NCI-H345 treated with DMSO at 0.1 percent for 48 hours (cell line): ENCODE measurements around the gene TPD52L2.

Source experiments
- DNase-seq: peaks from one replicate; lab custom pipeline; 2025; ENCODE audit not compliant: unreplicated experiment; lab: John Stamatoyannopoulos, UW

Gene TPD52L2

DNA sequence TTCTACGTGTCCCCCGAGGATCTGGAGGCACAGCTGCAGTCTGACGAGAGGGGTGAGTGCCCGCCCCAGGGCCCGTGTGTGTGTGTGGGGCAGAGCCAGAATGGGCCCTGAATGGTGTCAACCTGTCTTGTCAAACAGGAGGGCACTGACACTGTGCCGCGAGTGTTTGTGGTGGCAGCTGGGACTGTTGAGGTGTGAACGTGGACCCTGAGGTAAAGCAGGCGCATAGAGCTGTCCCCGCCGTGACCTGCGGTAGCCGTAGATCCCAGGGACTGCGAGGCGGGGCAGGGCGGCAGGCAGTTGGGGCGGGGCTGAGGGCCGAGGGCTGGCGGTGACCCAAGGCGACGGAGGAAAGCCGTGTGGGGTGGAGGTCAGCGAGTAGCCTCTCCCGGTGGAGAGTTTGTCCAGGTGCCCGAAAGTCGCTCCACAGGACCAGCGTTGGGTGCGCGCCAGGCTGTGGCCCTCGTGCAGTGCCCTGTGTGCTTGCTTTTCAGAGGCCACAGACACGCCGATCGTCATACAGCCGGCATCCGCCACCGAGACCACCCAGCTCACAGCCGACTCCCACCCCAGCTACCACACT is 66.0 kb downstream of the TPD52L2 start:
- no peak for DNase-seq

DNA sequence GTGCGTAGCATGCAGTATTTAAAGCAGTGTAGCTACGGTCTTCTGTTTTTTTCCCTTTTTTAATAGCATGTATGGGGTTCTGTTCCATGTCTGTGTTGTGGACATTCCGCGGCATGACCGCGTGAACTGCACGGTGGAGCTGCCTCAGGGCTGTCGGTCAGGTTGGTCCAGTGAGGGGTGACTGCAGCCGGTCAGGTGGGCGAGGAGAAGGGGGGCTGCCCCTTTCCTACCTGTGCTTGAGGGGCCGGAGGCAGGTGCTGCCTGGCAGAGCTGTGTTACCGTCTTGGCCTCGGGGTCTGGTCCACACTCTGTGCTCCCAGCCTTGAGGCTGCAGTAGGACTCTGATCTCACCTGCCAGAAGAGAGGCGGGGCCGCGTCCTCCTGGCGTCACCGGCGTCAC is 66.7 kb downstream of the TPD52L2 start:
- no peak for DNase-seq

DNA sequence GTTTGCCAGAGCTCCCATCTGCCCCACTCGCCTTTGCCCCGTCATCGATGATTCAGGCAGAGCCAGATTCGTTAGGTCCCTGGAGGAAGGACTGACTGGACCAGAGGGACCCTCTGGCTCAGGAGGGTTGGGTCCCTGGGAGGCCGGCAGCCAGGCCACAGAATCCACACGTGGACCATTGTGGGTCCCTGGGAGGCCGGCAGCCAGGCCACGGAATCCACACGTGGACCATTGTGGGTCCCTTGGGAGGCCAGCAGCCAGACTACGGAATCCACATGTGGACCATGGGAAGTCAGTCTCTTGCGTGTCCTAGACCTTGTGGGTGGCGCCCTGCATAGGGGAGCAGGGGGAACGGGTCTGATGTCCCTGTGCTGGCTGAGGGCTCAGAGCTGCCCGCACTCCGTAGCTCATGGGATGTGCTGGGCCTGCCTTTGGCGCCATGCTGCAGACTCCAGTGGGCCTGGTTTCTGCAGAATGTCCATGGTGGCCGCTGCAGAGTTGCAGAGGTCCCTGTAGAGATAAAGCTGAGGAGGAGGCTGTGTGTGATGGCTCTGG is 67.6 kb downstream of the TPD52L2 start:
- DNase-seq, result no peak

DNA sequence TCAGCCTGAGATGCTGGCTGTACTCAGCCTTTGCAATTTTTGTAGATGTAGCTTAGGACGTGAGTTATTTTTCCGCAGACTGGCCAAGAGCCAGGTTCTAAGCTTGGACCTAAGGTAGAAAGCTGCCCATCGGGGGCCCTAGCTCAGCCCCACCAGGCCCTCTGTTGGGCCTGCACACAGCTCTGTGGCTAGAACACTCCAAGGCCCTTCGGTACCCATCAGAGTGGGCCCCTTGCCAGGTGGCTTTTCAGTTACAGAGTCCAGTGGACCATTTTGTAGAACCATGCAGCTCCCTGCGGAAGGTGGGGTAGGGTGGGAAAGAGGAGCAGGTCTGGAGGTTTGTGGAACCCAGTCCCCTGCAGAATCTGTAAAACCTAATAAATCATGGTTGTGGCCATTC is 68.6 kb downstream of the TPD52L2 start:
- DNase-seq, result no peak

DNA sequence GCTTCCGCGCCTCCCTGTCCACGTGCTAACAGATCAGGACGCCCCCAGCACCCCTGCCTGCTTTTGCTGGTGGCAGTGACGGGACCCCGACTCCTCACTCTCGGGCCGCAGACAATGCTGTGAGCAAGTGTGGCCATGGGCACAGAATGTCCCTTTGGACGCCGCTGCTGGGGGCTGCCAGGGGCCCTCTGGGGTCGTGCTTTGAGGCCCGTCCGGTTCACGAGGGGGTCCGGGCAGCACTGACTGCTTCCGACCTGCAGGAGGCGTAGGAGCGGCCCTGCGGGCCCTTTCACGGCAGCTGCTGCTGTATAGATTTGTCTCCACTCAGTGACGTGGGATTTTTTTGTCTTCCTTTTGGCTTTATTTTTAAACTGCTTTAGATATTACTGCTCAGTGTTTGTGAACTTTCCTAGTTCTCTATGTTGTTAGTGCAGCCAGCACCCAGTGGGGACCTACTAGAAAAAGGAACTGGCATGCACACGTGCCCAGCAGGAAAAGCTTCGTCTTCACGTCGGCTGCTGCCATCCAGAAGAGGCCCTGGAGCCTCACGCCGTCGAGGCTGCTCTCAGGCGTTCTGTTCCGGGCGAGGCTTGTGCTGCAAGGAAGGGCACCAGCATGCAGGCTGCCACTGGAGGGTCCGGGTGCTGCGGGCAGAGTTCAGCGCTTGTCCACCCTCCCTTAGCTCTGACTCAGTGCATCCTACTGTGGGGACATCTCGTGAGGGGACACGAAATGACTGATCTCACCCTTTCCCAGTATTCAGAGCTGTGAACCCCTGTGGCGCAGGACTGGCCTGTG is 69.4 kb downstream of the TPD52L2 start:
- DNase-seq, result no peak

DNA sequence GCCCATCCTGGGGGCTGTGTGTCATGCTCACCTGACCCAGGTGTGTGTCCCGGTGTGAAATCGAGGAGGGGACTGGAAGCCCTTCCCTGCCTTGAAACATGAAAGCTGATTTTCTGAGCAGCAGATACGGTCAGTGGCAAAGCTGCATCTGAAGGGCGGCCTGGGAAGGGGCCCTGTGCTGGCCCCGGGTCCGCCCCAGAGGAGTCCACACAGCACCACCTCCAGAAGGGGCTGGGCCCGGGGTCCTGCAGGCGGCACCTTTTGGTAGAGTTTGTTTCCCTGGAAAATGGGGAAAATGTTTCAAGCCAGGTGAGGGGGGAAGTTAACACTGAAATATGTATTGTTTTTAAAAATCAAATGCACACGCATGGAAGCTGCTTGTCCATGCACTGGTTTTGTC is 70.4 kb downstream of the TPD52L2 start:
- DNase-seq, result no peak

DNA sequence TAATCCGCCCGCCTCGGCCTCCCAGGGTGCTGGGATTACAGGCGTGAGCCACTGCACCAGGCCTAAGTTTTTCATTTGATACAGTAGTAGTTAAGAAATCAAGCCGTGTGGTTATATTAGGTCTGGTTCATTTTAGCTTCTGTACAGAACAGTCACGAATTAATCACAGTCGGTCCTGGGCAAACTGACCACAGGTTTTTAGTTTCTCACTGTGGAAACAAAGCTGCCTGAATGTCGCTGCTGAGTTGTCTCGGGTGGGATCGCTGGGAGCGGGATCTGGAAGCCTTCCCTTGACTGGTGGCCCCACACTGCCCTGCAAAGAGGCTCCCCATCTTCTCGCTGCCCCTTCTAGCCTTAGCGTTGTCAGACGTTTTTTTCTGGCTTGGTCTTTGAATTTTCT is 72.5 kb downstream of the TPD52L2 start:
- DNase-seq, result no peak

DNA sequence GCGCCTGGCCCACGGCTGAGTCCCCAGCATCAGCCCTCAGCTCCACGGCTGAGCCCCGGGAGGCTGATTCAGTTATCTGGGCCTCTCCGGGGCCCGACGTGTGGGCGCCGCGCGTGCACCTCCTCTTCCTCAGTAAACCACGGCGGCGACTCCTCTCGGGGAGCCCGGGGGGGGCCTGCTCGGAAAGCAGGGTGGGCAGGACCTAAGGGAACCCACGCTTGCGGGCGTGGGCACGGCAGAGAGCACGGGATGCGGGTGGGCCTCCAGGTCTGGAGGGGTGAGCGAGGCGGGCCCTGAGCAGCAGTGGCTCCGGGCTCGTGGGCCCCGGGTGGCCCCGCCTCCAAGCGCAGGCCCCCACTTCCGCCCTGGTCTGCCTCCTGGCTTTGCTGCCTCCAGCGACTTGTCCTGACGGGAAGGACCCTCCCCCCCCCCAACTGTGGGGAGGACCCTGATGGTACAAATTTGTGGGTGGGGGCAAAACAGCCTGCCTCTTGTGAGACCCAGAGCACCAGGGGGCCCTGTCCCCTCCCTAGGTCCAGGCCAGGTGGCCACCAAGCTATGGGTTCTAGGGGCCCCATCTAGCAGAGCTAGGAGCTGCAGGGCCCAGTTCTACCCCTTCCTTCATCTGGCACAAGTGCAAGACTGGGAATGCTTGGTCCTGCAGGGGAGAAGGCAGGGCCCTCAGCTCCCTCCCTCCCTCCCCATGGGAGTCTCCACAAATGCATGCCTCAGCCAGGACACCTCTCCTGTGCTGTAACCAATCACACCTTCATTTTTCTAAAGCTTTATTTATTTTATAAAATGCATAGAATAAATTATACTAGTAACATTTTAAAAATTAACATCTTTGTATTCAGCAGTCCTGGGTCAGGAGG is 74.2 kb downstream of the TPD52L2 start:
- DNase-seq, result no peak

DNA sequence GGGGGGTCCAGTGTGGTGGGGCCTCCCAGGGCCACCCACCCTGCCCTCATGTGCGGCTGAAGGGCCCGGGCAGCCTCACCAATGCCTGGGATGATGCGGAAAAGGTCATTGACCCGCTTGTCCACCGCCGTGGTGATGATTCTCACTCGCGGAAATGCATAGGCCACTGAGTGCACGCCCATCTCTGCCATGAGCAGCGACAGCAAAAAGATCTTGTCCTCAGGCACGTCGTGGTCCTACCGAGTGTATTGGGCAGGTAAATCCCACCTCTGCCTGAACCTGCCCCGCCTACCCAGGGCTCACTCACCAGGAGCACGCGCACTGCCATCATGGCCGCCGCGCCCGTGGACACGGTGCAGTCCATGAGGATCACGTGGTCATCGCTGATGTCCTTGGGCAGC is 75.0 kb downstream of the TPD52L2 start:
- DNase-seq, result no peak

DNA sequence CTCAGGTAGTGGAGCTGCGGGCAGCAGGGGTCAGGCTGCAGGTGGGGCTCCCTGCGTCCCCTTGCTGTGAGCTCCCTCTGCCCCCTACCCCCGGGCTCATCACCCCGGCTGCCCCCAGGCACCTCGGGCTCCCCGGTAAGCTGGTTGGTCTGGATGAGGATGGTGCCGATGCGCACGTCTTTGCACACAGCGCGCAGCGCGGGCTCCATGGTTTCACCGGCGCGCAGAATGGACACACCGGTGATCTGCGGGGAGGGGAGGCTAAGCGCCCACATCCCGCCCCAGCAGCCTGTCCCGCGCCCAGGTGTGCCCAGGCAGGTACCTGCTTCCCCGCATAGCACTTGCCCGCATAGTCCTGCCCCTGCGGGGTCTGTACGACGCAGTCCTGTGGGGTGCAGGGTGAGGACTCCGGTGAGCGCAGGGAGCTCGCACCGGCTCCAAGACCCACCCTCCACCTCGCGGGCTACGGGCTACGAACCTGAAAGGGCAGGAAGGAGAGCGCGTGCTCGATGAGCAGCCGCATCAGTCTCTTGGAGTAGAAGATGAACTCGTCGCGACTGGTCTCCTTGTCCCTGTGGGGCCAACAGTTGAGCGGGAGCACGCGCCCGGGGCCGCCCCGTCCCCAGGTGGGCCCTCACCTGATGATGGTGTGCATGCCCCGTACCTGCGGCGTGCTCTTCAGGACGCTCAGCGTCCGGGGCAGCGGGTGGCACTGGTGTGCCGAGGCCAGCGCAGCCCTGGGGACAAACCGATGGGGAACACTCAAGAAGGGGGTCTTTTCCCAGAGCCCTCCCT is 75.6 kb downstream of the TPD52L2 start:
- DNase-seq, result no peak
